HG03342 (cell line): ENCODE measurements around the gene LRPAP1.
"Not testable (repeated sequence)": the region's sequence is repeated elsewhere in the genome, so short reads cannot be mapped to it uniquely, and the experiment has no call there.

Source experiments
- ATAC-seq: cut with Tn5 transposase; IDR thresholded peaks from one replicate; pipeline ENCODE4 v1.9.1; 2021; ENCODE audit warnings: mild to moderate bottlenecking, moderate library complexity; ENCODE audit not compliant: unreplicated experiment

The LRPAP1 gene

DNA sequence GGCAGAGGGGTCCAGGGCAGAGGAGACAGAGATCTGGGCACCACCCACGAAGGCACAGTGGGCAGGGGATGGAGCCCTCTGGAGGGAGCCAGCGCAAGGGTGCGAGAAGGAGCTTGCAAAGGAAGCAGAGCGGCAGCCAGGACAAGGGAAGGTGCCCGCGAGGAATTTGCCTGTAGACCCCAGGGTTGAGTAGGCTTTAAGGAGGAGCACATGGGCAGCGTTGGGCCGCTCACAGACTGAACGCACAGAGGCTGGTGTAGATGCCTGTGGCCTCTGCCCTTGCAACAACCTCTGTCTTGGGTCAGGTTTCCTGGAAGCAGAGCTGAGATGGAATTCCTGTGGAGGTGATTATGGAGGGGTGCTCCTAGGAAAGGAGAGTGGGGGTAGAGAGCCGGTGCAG lies 3.6 kb upstream of the LRPAP1 start:
- ATAC-seq: not testable (repeated sequence)

- ATAC-seq: no peak
Observed at GRCh38 chr4:3533423-3533820, 1.2 kb upstream of the LRPAP1 start.

DNA sequence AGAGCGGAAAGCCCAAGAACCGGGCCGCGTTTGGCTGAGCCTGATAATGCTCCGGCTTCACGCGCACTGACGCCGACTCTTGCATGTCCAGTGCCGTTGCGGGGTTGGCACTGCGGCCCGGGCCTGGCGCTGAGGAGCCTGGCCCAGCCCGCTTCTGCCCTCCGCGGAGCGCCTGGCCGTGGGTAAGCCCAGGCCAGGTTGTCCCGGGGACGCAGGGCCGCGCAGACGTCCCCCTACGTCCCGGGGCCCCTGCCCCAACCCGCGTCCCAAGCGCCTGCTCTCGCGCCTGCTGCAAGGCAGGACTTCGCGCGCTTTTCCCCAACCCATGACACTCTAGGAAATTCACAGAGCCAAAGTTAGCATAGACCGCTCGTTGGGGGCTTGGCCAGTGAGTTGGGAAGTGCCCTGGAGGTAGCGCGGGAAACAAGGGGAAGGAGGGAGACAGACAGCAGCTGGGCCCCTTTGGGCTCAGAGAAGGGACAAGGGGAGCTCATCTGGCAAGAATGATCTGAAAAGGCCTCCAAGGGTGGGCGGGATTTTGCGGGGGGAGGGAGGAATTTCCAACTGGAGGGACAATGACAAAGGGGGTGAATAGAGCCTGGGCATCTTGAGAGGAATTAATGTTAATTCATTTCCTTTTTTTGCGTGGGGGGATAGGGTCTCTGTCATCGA lies 665 bp upstream of the LRPAP1 start:
- ATAC-seq: no peak

- no peak for ATAC-seq
Observed at GRCh38 chr4:3531318-3531878, 824 bp downstream of the LRPAP1 start.

DNA sequence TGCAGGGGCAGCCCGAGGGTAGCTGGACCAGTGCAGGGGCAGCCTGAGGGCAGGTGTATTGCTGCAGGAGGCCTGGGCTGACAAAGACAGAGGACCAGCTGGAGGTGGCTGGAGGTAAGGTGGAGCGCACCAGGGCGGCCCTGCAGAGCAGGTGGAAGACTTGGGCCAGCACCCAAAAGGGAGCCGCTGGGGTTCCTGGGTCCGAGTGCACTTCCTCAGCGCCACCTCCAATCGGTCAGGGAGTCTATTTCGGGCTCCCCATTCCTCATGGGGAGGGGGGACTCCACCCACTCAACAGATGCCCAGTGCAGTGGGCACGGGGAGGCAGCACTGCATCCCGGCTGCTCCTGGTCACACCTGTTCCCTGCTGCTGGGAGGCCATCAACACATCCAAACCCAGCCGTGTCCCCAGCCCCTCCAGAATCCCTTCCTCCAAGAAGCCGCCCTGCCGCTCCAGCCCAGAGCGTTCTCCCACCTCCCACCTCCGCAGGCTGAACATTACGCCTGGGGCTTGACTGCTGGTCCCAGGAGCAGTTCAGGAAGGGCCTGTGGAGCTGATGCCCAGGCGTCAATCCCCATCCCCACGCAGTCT lies 1.5 kb downstream of the LRPAP1 start:
- no peak for ATAC-seq

GRCh38 chr4:3530051-3530450 lies 2.2 kb downstream of the LRPAP1 start:
- ATAC-seq: no peak

GRCh38 chr4:3529363-3529762 lies 2.9 kb downstream of the LRPAP1 start:
- ATAC-seq: no peak

GRCh38 chr4:3527914-3528876 lies 4.0 kb downstream of the LRPAP1 start:
- ATAC-seq: no peak

DNA sequence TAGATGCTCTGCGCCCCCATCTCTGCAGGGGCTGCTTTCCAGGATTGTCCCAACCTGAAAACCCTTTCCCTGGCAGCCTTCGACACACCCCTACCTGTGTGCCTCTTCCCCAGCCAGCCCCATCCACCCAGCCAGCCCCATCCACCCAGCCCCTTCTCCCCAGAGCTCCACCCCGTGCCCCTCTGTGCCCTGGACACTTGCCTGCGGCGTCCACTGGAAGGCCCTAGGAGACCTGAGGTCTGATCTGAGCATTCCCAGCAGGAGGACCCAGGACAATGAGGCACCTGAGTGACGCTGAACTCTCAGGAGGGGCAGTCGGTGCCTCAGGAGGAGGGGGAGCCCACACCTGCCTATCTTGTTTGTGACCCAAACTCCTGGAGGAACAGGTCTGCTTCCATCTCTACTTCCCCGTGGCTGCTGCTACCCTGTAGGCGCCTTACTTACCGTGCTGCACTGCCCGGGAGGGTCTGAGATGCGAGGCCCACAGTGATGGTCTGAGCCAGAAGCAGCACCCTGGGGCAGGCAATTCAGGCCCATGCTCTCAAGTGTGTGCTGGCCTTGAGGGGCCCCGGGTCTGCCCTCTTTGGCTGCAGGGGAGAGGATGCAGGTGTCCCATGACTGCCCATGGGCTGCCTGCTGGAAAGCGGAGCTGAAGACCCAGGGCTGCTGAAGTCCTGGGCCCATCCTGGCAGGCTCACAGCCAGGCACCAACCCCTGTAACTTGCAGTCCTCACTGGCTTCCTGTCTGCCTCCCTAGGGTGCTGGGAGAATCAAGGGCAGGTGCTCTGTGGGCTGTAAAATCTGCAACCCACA lies 4.9 kb downstream of the LRPAP1 start:
- no peak for ATAC-seq

- ATAC-seq: no peak
Observed at GRCh38 chr4:3526456-3526855, 5.8 kb downstream of the LRPAP1 start.

GRCh38 chr4:3525532-3526430 lies 6.4 kb downstream of the LRPAP1 start:
- ATAC-seq: no peak

- no peak for ATAC-seq
Observed at GRCh38 chr4:3524920-3525319, 7.3 kb downstream of the LRPAP1 start.

DNA sequence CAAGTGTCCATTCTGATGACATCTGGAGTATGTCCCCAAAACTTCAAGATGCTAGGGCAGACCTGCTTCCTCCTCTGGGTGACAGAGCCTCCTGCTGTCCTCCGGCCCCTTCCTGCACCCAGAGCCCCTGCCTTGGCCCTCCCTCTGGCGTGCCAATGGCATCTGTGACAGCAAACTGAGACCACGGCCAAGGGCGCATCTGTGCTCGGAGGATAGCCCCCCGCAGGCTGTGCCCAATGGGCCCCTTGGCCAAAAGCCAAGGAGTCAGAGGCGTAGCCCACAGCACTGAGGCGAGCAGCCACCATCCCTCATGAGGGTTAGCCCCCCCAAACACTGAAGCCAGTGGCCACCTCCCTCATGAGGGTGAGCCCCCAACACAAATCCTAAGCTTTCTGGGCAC lies 7.9 kb downstream of the LRPAP1 start:
- no peak for ATAC-seq

DNA sequence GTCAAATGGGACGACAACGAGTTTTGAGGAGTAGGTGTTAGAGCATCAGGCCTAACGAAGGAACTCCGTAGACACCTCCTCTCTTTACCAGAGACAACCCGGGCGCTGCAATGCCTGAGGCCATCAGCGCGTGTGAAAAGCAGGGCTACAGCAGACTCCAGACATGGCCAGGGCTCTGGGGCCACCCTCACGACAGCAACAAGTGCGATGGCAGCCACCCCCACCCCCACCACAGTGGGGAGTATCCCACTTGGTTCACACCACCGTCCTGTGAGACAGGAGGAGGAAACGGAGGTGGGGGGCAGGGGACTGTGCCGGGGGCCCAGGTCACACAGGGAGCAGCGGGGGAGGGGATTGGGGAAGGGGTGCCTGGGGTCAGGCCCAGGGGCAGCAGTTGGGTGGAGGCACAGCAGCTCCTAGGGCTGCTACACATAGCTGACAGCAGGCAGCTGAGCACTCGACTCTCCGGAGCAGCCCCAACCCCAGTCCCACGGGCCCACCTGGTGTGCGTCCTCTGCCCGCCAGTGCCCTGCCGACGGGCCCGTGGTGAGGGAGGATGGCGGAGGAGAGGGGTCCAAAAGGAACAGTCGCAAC lies 8.5 kb downstream of the LRPAP1 start:
- ATAC-seq: no peak

DNA sequence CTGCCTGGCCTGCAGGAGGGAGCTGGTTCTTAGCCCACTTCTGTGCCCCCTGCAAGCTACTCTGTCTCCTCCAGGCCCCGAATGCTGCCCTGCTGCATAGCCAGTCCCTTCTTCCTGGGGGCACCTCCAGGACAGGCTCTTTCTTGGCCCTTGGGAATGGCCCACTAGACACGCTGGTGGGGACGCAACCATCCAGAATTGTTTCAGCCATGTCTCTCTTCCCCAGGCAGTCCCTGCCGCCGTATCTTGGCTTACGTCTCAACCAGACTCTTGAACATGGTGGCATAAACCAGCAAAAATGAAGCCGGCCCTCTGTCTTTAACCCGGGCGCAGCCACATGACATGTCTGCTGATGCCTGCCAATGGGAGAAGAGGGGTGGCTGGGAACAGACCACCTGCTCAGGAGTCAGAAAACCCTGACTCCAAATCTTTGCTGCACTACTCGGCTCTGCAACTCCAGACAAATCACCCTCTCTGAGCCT lies 9.0 kb downstream of the LRPAP1 start:
- no peak for ATAC-seq

DNA sequence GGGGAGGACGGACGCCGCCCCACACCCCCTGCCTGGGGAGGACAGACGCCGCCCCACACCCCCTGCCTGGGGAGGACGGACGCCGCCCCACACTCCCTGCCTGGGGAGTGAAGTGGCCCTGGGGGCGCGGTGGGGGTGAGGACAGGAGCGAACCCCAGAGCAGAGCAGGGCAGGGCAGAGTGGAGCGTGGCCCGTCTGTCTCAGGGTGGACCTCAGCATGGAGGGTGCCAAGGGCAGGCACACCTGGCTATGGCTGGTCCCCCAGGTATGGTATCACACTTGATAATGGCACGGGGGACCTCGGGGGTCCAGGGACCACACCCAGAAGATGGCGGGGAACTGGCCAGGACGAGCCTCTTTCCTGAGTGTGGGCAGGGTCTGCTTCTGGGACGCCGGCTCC lies 9.6 kb downstream of the LRPAP1 start:
- no peak for ATAC-seq

- ATAC-seq: no peak
Observed at GRCh38 chr4:3522326-3522640, 9.9 kb downstream of the LRPAP1 start.

GRCh38 chr4:3521621-3522325 lies 10.4 kb downstream of the LRPAP1 start:
- no peak for ATAC-seq
